Measurements from ENCODE around the gene SLC25A14.

The SLC25A14 gene

GRCh38 chrX:130376077-130376476, 36.4 kb downstream of the SLC25A14 start:
- H3K27me3 ChIP-seq (ENCODE audit: control insufficient read depth in 1 of 2, insufficient read depth in 1 of 2, low read length in 2 of 2): peaks cover 0 to 3% of the 10 kb centered on the region in 2 experiments
- no peaks in the 10 kb centered on the region for H3K9me3 ChIP-seq (ENCODE audit: control insufficient read depth, low read length)
- H3K36me3 ChIP-seq (ENCODE audit: control insufficient read depth in 1 of 2, insufficient read depth in 2 of 2, low read depth in 1 of 2, low read length in 2 of 2): peaks cover 0 to 3% of the 10 kb centered on the region in 2 experiments
- no peak for DNase-seq
- no peak overlapping the region for H3K14ac ChIP-seq (ENCODE audit: low read length in 2 of 2)
- H3K4me3 ChIP-seq (ENCODE audit: insufficient read depth in 1 of 2, low read depth in 1 of 2, low read length in 2 of 2): no peak overlapping the region
- no peak overlapping the region for H4K91ac ChIP-seq (ENCODE audit: low read length)
- H3K4ac ChIP-seq (ENCODE audit: low read depth in 1 of 2, low read length in 2 of 2): no peak overlapping the region
- H3K4me2 ChIP-seq (ENCODE audit: low read length, poor library complexity, severe bottlenecking): no peak overlapping the region
- H3K27ac ChIP-seq (ENCODE audit: low read length, poor library complexity, severe bottlenecking): no peak overlapping the region
- no peak overlapping the region for H2BK15ac ChIP-seq (ENCODE audit: low read depth, poor library complexity, severe bottlenecking)
- no peak overlapping the region for H3K23ac ChIP-seq (ENCODE audit: low read length in 2 of 2)
- H4K8ac ChIP-seq (ENCODE audit: low read length): no peak overlapping the region
- no peak overlapping the region for H3K9ac ChIP-seq (ENCODE audit: low read length)
- no peak overlapping the region for H2AK5ac ChIP-seq (ENCODE audit: low read length, severe bottlenecking)
- H2BK12ac ChIP-seq (ENCODE audit: low read length in 2 of 2): no peak overlapping the region
- H3K79me1 ChIP-seq (replicated peaks; ENCODE audit: low read length, poor library complexity, severe bottlenecking): no peaks in the 10 kb centered on the region
- no peak overlapping the region for H2BK5ac ChIP-seq (ENCODE audit: low read depth, low read length, poor library complexity, severe bottlenecking)
- H3K18ac ChIP-seq (ENCODE audit: low read depth in 1 of 2, low read length in 2 of 2): no peak overlapping the region
- H2AFZ ChIP-seq (ENCODE audit: low read depth, low read length): no peak overlapping the region
- H3K4me1 ChIP-seq (ENCODE audit: control insufficient read depth, insufficient read depth, low read depth, low read length): no peaks in the 10 kb centered on the region
- H2BK120ac ChIP-seq (ENCODE audit: low read depth, low read length): no peak overlapping the region

DNA sequence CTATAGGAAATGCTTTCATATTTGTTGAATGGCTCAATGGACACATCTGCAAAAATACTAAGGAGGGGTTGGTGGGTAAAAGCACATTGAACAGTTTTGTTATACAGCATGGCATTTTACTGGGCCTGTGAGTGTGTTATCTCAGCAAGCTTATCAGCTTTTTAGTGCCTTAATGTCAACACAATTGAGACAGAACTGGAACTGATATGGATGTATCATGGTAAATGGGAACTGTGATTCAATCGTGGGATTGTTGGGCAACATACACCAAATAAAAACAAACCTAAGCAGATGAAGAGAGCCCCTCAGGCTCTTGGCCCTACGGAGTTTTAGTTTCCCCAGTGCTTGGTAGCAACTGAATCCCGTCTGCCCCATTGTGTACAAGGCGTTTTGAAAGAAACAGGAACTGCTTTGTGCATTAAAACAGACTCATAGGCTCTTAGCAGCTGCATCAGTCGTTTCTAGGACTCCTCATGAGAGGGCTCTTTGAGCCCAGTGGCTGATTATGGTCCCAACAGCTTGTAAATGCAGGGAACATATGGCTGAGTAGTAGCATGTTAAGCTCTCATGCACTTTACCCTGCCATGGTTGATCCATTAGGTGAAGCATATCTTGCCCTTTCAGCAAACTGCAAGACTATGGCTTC, 38.4 kb downstream of the SLC25A14 start:
- no peak overlapping the region for H4K8ac ChIP-seq (ENCODE audit: low read length)
- no peak overlapping the region for H3K4ac ChIP-seq (ENCODE audit: low read depth in 1 of 2, low read length in 2 of 2)
- H2AK5ac ChIP-seq (ENCODE audit: low read length, severe bottlenecking): no peak overlapping the region
- no peaks in the 10 kb centered on the region for H3K4me1 ChIP-seq (ENCODE audit: control insufficient read depth, insufficient read depth, low read depth, low read length)
- no peak overlapping the region for H4K91ac ChIP-seq (ENCODE audit: low read length)
- DNase-seq: no peak
- H3K4me3 ChIP-seq (ENCODE audit: insufficient read depth in 1 of 2, low read depth in 1 of 2, low read length in 2 of 2): no peak overlapping the region
- no peak overlapping the region for H2BK15ac ChIP-seq (ENCODE audit: low read depth, poor library complexity, severe bottlenecking)
- H2BK120ac ChIP-seq (ENCODE audit: low read depth, low read length): no peak overlapping the region
- H3K4me2 ChIP-seq (ENCODE audit: low read length, poor library complexity, severe bottlenecking): no peak overlapping the region
- H3K23ac ChIP-seq (ENCODE audit: low read length in 2 of 2): no peak overlapping the region
- H3K27me3 ChIP-seq (ENCODE audit: control insufficient read depth in 1 of 2, insufficient read depth in 1 of 2, low read length in 2 of 2): peaks cover 2 to 13% of the 10 kb centered on the region in 2 experiments
- H3K18ac ChIP-seq (ENCODE audit: low read depth in 1 of 2, low read length in 2 of 2): no peak overlapping the region
- WGBS: 67% methylated on average over 5 of the region's 5 CpGs
- no peak overlapping the region for H3K27ac ChIP-seq (ENCODE audit: low read length, poor library complexity, severe bottlenecking)
- no peaks in the 10 kb centered on the region for H3K9me3 ChIP-seq (ENCODE audit: control insufficient read depth, low read length)
- H2BK12ac ChIP-seq (ENCODE audit: low read length in 2 of 2): no peak overlapping the region
- no peaks in the 10 kb centered on the region for H3K79me1 ChIP-seq (replicated peaks; ENCODE audit: low read length, poor library complexity, severe bottlenecking)
- H2BK5ac ChIP-seq (ENCODE audit: low read depth, low read length, poor library complexity, severe bottlenecking): no peak overlapping the region
- H3K36me3 ChIP-seq (ENCODE audit: control insufficient read depth in 1 of 2, insufficient read depth in 2 of 2, low read depth in 1 of 2, low read length in 2 of 2): peaks cover 0 to 3% of the 10 kb centered on the region in 2 experiments
- no peak overlapping the region for H3K14ac ChIP-seq (ENCODE audit: low read length in 2 of 2)
- H3K9ac ChIP-seq (ENCODE audit: low read length): no peak overlapping the region
- H2AFZ ChIP-seq (ENCODE audit: low read depth, low read length): no peak overlapping the region

GRCh38 chrX:130385520-130385919, 45.8 kb downstream of the SLC25A14 start, which contains the start of gene GPR119:
Gene GPR119, minus strand, starts transcription at chrX:130385674. Its CDS starts 227 bp downstream, at chrX:130385447.
- 89% methylated on average over 4 of the region's 4 CpGs for WGBS
- Histone ChIP-seq H3K79me1 (replicated peaks; ENCODE audit: low read length, poor library complexity, severe bottlenecking) (no peaks in the 10 kb centered on the region), H4K8ac (ENCODE audit: low read length) (no peak within 1 kb of the TSS), H4K91ac (ENCODE audit: low read length) (no peak within 1 kb of the TSS), H2AFZ (ENCODE audit: low read depth, low read length) (no peak within 1 kb of the TSS), H3K9ac (ENCODE audit: low read length) (no peak within 1 kb of the TSS), H3K18ac (ENCODE audit: low read depth in 1 of 2, low read length in 2 of 2) (no peak within 1 kb of the TSS), H3K14ac (ENCODE audit: low read length in 2 of 2) (no peak within 1 kb of the TSS), H2BK5ac (ENCODE audit: low read depth, low read length, poor library complexity, severe bottlenecking) (no peak within 1 kb of the TSS), H2BK12ac (ENCODE audit: low read length in 2 of 2) (no peak within 1 kb of the TSS), H3K4me1 (ENCODE audit: control insufficient read depth, insufficient read depth, low read depth, low read length) (no peaks in the 10 kb centered on the region), H3K4me2 (ENCODE audit: low read length, poor library complexity, severe bottlenecking) (no peak within 1 kb of the TSS), H3K36me3 (ENCODE audit: control insufficient read depth in 1 of 2, insufficient read depth in 2 of 2, low read depth in 1 of 2, low read length in 2 of 2) (no peaks in the 10 kb centered on the region), H2AK5ac (ENCODE audit: low read length, severe bottlenecking) (no peak within 1 kb of the TSS), H3K23ac (ENCODE audit: low read length in 2 of 2) (no peak within 1 kb of the TSS), H2BK120ac (ENCODE audit: low read depth, low read length) (no peak within 1 kb of the TSS), H3K4ac (ENCODE audit: low read depth in 1 of 2, low read length in 2 of 2) (no peak within 1 kb of the TSS), H3K27ac (ENCODE audit: low read length, poor library complexity, severe bottlenecking) (no peak within 1 kb of the TSS), H3K4me3 (ENCODE audit: insufficient read depth in 1 of 2, low read depth in 1 of 2, low read length in 2 of 2) (no peak within 1 kb of the TSS), H3K9me3 (ENCODE audit: control insufficient read depth, low read length) (no peaks in the 10 kb centered on the region), H3K27me3 (ENCODE audit: control insufficient read depth in 1 of 2, insufficient read depth in 1 of 2, low read length in 2 of 2) (peaks cover 5 to 29% of the 10 kb centered on the region in 2 experiments), H2BK15ac (ENCODE audit: low read depth, poor library complexity, severe bottlenecking) (no peak within 1 kb of the TSS)
- no peak for DNase-seq

GRCh38 chrX:130386408-130386808, 46.7 kb downstream of the SLC25A14 start:
- no peak overlapping the region for H2BK12ac ChIP-seq (ENCODE audit: low read length in 2 of 2)
- no peak overlapping the region for H3K23ac ChIP-seq (ENCODE audit: low read length in 2 of 2)
- H3K14ac ChIP-seq (ENCODE audit: low read length in 2 of 2): no peak overlapping the region
- no peak overlapping the region for H3K4ac ChIP-seq (ENCODE audit: low read depth in 1 of 2, low read length in 2 of 2)
- WGBS: 86% methylated on average over 5 of the region's 5 CpGs
- no peaks in the 10 kb centered on the region for H3K9me3 ChIP-seq (ENCODE audit: control insufficient read depth, low read length)
- H2AK5ac ChIP-seq (ENCODE audit: low read length, severe bottlenecking): no peak overlapping the region
- H2BK5ac ChIP-seq (ENCODE audit: low read depth, low read length, poor library complexity, severe bottlenecking): no peak overlapping the region
- no peak overlapping the region for H4K8ac ChIP-seq (ENCODE audit: low read length)
- H2AFZ ChIP-seq (ENCODE audit: low read depth, low read length): no peak overlapping the region
- no peak overlapping the region for H2BK15ac ChIP-seq (ENCODE audit: low read depth, poor library complexity, severe bottlenecking)
- no peak overlapping the region for H4K91ac ChIP-seq (ENCODE audit: low read length)
- H3K9ac ChIP-seq (ENCODE audit: low read length): no peak overlapping the region
- DNase-seq: no peak
- H3K27me3 ChIP-seq (ENCODE audit: control insufficient read depth in 1 of 2, insufficient read depth in 1 of 2, low read length in 2 of 2): peaks cover 5 to 29% of the 10 kb centered on the region in 2 experiments
- no peaks in the 10 kb centered on the region for H3K4me1 ChIP-seq (ENCODE audit: control insufficient read depth, insufficient read depth, low read depth, low read length)
- no peak overlapping the region for H3K27ac ChIP-seq (ENCODE audit: low read length, poor library complexity, severe bottlenecking)
- no peaks in the 10 kb centered on the region for H3K79me1 ChIP-seq (replicated peaks; ENCODE audit: low read length, poor library complexity, severe bottlenecking)
- no peak overlapping the region for H3K18ac ChIP-seq (ENCODE audit: low read depth in 1 of 2, low read length in 2 of 2)
- no peak overlapping the region for H3K4me3 ChIP-seq (ENCODE audit: insufficient read depth in 1 of 2, low read depth in 1 of 2, low read length in 2 of 2)
- no peaks in the 10 kb centered on the region for H3K36me3 ChIP-seq (ENCODE audit: control insufficient read depth in 1 of 2, insufficient read depth in 2 of 2, low read depth in 1 of 2, low read length in 2 of 2)
- H3K4me2 ChIP-seq (ENCODE audit: low read length, poor library complexity, severe bottlenecking): no peak overlapping the region
- no peak overlapping the region for H2BK120ac ChIP-seq (ENCODE audit: low read depth, low read length)

All from mesenchymal stem cell (in vitro differentiated cells and primary cell).